Measurements from ENCODE around the gene SYCP1.
"Not testable (repeated sequence)": the region's sequence is repeated elsewhere in the genome, so short reads cannot be mapped to it uniquely, and the experiment has no call there.

SYCP1 gene

GRCh38 chr1:114959423-114959822 is 104.8 kb downstream of the SYCP1 start:
- no peak for DNase-seq (ENCODE audit: low spot score)

DNA sequence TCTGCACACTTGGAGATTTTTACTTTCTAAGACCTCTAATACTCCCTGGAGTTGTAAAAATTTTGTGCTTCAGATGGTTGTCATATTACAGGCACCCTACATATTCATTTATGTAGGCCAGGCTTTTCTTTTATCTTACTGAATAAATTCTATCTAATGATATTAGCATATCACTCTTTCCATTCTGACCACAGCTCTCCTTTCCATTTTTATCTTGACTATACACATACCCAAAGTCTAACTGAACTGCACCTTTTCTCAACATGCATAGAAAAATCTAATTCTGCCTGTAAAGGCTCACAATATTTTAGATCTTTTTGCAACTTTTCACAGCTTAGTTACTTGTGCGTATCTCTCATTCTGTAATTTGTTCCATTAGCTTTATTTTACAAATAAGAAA is 122.2 kb downstream of the SYCP1 start:
- no peak for DNase-seq (ENCODE audit: low spot score)

DNA sequence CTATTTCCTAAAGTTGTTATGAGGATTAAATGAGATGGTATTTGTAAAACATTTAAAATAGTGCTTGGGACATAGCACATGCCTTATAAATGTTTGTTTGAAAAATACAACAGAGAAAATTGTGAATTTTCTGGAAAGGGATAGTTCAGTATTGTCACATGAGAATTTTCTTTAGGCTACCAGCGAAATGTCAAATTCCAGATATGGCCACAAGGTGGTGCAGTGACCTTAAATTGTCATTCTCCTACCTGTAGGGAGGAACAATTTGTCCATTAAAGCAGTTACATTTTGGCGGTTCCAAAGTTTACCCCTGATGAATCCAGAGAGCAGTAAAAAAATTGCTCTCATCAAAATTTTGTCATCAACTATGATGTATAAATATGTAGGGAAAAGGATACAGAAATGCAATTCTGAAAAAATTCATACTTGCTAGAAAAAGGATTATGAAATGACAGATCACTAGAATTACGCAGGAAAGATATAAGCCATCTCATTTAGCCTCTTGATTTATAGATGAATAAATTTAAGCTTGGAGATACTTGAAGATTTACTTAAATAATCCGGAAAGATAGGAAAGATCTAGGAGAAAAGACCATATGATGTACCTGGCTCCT is 124.7 kb downstream of the SYCP1 start:
- peak; percentile 59 for DNase-seq (ENCODE audit: low spot score)

DNA sequence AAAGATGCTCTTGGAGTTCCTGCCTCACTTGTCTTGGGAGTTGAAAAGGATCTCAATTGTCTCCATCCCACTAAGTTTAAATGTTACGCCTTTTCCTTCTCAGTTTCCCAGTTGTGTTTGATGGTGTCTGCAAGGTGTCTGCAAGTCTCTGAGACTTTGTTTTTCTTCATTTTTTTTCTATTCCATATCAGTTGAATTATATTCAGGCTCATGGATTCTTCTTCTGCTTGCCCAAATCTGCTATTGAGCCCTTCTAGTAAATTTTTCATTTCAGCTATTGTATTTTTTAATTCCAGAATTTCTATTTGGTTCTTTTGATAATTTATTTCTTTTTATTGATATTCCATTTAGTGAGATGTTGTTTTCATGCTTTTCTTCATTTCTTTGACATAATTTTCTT is 127.6 kb downstream of the SYCP1 start:
- DNase-seq (ENCODE audit: low spot score): no peak

DNA sequence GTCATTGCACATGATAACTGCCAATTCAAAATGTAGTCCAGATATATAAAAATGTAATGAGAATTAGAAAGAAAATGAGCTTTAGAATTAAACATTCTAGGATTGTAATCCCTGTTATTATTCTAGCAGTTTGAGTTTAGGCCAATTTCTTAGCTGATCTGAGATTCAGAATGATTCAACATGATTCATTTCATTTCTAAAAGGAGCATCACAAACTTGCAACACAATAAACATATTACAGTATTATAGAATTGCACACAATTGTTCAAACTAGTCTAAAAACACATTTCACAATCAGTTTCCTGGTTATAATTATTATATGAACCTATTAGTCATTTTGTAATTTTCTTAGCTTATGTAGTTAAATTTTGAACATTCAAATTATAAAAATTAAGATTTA is 131.6 kb downstream of the SYCP1 start:
- DNase-seq (ENCODE audit: low spot score): no peak

DNA sequence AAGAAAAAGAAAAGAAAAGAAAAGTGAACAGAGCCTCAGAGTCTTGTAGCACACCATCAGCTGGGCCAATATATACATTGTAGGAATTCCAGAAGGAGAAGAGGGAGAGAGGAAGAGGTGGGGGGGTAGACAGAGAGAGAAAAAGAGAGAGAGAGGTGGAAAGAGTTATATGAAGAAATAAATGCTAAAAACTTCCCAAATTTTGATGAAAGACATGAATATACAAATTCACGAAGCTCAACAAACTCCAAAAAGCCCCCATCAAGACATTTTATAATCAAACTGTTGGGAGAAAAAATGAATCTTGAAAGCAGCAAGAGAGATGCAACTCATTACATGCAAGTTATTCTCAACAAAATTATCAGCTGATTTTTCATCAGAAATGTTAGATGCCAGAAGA is 133.4 kb downstream of the SYCP1 start:
- DNase-seq (ENCODE audit: low spot score): no peak

GRCh38 chr1:114997510-114998289 is 143.0 kb downstream of the SYCP1 start:
- DNase-seq (ENCODE audit: low spot score): no peak

- DNase-seq (ENCODE audit: low spot score): no peak
Observed at GRCh38 chr1:115006191-115006590, 151.5 kb downstream of the SYCP1 start.

DNA sequence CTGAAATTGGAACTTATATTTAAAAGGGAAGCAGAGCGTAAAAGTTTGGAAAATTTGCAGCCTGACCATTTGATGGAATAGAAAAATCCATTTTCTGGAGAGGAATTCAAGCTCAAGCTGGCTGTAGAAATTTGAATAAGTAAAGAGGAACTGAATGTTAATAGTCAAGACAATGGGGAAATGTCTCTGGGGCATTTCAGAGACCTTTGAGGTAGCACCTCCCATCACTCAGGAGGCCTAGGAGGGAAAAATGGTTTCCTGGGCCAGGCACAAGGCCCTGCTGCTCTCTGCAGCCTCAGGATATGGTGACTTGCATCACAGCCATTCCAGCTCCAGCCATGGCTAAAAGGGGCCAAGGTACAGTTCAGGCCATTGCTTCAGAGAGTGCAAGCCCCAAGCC is 157.3 kb downstream of the SYCP1 start:
- DNase-seq (ENCODE audit: low spot score): no peak

DNA sequence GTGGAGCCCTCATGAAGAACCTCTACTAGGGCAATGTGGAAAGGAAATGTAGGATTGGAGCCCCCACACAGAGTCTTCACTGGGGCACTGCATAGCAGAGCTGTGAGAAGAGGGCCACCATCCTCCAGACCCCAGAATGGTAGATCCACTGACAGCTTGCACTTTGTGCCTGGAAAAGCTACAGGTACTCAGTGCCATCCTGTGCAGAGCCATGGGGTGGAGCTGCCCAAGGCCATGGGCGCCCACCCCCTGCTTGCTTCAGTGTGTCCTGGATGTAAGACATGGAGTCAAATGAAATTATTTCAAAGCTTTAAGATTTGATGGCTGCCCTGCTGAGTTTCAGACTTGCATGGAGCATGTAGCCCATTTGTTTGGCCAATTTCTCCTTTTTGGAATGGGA is 157.8 kb downstream of the SYCP1 start:
- DNase-seq (ENCODE audit: low spot score): no peak

GRCh38 chr1:115013792-115014191 is 159.1 kb downstream of the SYCP1 start:
- DNase-seq (ENCODE audit: low spot score): no peak

GRCh38 chr1:115019549-115019948 is 164.9 kb downstream of the SYCP1 start:
- DNase-seq (ENCODE audit: low spot score): not testable (repeated sequence)

DNA sequence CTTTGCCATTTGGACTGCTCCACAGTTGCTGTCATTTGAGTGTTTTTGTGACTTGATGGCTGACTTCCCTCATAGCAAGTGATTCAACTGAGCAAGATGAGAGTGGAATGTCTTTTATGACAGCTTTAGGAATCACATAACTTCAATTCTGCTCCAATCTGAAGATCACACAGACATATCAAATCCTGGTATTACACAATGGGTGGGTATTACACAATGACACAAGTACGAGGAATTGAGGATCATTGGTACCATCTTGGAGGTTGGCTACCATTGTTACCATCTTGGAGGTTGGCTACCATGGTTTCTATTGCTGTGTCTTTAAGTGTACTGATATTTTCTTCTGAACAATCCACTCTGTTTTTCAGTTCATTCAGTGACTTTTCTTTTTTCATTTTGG is 166.5 kb downstream of the SYCP1 start:
- no peak for DNase-seq (ENCODE audit: low spot score)

- no peak for DNase-seq (ENCODE audit: low spot score)
Observed at GRCh38 chr1:115023593-115023992, 168.9 kb downstream of the SYCP1 start.

DNA sequence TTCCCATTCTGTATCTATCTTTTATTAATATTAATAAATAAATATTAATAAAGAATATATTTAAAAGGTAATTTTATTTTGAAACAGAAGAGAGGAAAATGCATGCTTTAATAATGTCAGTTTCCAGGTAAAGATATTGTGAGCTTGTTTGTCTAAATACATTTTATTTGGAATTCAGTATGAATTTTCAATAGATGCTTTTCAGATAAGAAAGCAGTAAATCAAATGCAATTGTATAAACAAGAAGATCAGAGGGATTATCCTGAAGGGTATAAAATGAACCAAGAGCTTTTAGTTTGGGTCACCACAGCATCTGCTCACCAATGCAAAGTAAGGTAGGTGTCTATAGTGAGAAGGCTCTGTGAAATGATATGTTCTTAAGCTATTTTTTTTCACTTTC is 174.9 kb downstream of the SYCP1 start, which contains the start of gene TSHB:
TSHB (plus strand) TSS at position 301 of the 400 bp plus-strand sequence. CDS start 3,537 bp downstream, outside the sequence.
- DNase-seq (ENCODE audit: low spot score): no peak

DNA sequence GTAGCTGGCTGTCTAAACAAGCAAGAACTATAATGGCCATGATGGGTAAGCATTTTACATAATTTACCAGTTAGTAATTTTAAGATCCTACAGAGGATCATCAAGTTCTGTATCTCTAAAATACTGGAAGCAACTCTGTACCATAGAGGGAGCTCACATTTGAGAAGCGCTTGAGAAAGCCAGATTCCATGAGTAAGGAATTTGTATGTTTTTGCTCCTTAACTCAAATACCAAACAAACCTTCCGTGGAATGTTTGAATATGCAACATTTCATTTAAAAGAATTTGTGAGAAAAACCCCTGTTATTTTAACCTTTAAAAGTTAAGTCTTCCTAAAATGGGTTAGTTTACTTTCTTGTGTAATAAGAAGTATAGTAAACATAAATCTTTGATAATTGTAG is 176.9 kb downstream of the SYCP1 start:
- DNase-seq (ENCODE audit: low spot score): no peak

DNA sequence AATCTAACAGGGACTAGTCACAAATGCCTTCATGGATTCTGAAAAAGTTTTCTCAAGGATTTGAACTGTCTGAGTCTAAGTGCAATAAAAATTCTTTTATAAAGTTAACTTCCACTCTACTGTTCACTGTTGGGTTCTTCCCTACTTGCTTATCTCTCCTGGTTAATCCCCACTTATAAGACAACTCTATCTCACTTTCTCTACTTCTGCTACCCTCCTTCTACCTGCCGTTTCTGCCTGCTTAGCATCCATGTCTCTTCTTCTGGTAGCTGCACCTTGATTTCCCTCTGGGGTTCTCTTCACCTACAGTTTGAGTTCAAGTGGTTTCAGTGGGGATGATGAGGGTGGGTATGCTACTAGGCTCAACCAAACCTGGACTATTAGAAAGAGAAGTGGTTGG is 181.0 kb downstream of the SYCP1 start:
- DNase-seq (ENCODE audit: low spot score): no peak

DNA sequence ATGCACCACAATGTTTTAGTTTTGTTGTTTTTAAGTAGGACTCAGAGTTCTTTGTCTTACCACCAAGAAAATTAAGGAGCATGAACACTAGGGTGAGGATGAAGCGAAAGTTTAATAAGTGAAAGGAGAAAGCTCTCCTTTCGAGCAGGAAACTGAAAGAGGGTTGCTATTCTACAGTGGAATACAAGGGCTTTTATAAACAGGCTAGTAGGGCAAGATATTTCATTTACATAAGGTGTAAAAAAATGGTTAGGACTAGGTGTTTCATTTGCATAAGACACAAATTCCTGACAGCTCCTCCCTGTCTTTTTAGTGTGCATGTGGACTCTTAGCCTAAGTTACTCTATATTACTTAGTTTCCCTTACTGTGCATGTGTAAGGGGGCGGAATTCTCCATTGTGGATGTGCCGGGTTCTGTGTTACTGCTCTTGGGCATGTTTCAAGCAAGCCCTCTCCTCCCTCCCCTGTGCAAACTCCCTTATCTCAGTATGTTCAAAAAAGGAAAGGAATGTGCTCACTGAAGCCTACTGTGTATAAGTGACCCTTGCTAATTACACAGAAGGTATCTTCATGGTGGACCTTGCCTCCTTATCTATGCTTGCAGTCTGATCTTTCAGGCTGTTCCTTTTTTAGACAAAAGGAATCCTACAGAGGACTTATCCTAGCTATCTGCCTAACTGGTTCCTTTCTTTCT is 182.3 kb downstream of the SYCP1 start:
- DNase-seq (ENCODE audit: low spot score): no peak

GRCh38 chr1:115040501-115040900 is 185.8 kb downstream of the SYCP1 start:
- DNase-seq (ENCODE audit: low spot score): no peak

- DNase-seq (ENCODE audit: low spot score): no peak
Observed at GRCh38 chr1:115041654-115042053, 187.0 kb downstream of the SYCP1 start.

All from Ammon's horn (tissue), 1 donor.